GM21360 (cell line): ENCODE data around the gene ILDR1.
"Not testable (repeated sequence)": the region's sequence is repeated elsewhere in the genome, so short reads cannot be mapped to it uniquely, and the experiment has no call there.

ENCODE experiments used
- ATAC-seq: cut with Tn5 transposase; IDR thresholded peaks from one replicate; pipeline ENCODE4 v1.9.1; 2021; ENCODE audit warnings: mild to moderate bottlenecking, moderate library complexity; ENCODE audit not compliant: unreplicated experiment

ILDR1 gene

GRCh38 chr3:121956363-121956762 is 65.7 kb downstream of the ILDR1 start:
- ATAC-seq: no peak

DNA sequence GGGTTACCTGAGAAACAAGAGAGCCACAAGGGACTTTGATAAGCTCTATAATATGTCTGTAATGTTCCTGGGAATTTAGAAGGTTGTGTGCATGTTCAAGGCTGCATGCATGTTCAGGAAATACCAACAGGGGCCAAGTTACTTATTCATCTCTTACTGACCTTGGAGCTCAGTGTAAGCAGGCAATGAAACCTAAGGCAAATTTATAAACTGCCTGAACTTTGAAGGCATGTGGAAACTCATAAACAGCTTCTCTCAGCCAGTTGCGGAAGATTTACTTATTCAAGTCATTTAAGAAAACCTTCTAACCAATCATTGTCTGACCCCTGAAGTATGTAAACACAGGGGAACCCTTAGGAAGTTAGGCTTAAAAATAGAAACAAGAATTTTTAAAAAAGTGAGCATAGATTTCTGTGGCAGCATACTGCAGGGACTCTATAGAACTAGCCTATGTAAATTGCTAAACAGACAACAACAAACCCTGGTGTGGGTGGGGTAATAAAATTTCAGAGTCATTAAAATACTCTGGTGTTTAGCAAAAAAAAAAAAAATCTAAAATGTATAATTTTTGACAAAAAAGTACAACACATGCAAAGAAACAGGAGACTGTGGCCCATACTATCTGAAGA is 70.6 kb downstream of the ILDR1 start:
- no peak for ATAC-seq

DNA sequence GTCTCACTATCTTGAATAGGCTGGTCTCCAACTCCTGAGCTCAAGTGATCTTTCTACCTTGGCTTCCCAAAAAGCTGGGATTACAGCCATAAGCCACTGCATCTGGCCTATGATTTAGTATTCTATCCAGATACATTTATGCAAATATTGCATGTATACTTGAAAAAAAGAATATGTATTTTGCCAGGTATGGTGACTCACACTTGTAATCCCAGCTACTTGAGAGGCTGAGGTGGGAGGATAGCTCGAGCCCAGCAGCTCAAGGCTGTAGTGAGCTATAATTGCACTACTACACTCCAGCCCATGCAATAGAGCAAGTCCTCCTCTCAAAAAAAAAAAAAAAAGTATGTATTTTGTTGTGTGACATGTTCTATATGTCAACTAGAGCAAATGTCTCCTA is 73.4 kb downstream of the ILDR1 start:
- ATAC-seq: no peak

DNA sequence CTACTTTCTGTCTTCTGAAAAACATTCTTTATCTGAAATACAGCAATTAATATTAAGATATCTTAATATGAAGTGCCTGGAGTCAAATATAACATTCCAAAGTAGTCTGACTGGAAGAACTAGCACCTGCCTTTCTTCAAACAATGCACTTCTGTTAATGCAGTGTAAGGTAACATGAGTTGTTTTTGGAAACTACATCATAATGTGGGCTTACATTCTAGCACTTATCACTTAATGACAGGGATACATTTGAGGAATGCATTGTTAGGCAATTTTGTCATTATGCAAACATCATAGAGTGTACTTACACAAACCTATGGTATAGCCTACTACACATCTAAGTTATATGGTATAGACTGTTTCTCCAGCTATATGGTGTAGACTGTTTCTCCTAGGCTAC is 78.6 kb downstream of the ILDR1 start:
- ATAC-seq: no peak

GRCh38 chr3:121942116-121942786 is 79.8 kb downstream of the ILDR1 start:
- ATAC-seq: no peak

DNA sequence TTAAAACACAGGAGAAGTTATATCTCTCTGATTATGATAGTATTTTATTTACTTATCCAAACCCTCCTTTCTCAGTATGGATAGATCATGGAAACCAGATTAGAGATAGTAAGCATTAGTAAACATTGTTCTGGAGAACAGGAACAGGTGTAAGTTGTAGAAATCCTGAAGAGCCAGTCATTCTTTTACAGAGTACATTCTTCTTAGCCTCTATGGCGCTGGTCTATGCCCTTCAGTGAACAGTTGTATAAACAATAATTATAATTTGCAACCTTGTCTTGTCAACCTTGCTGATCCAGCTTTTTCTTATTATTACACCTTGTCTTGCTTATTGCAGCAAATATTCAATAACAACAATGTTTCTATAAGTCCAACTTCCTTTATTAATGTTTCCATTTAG is 80.5 kb downstream of the ILDR1 start:
- no peak for ATAC-seq

- not testable (repeated sequence) for ATAC-seq
These were observed 83.7 kb downstream of the ILDR1 start for GRCh38 chr3:121938141-121938855.
